Transverse colon (tissue), 3 donors: ENCODE measurements around the gene MRPS10.

Source experiments
- POLR2A ChIP-seq: fragments of 450-650 bp; IDR thresholded peaks from one replicate; pipeline ENCODE4 v1.6.1; 2016; ENCODE audit warnings: antibody characterized with exemption, mild to moderate bottlenecking, moderate library complexity
- TF ChIP-seq, protein P1 (sequence below), 5 experiments: fragments of 200-600 bp in 3 of 5; fragments of 450-650 bp in 2 of 5; sonication (generic) in 3 of 5; IDR thresholded peaks; 1 replicate in 2 of 5; 2 replicates in 3 of 5; pipeline ENCODE4 v1.5.1; 2016 to 2017; ENCODE audit warnings: antibody characterized with exemption in 5 of 5, inconsistent platforms in 3 of 5, mild to moderate bottlenecking in 2 of 5, moderate library complexity in 1 of 5

DNA sequence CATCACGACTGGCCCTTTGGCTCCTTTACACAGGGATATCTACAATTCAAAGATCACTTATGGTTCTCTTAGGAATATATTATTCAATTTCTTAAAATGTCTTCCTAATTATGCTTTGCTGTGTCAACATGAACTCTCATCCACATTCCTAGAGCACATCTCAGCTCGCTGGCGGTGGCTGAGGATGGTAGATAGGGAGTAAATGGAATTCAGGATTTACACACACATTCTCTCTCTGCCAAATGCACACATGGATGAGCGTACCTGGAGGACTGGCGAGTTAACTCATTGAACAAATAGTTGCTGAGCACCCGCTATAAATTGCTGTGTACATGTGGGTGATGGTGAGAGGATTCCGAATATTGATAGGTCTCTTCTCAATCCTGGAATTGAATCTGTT is 4.8 kb upstream of the MRPS10 start:
- TF ChIP-seq POLR2A, result no peak
- TF ChIP-seq, protein P1, sequence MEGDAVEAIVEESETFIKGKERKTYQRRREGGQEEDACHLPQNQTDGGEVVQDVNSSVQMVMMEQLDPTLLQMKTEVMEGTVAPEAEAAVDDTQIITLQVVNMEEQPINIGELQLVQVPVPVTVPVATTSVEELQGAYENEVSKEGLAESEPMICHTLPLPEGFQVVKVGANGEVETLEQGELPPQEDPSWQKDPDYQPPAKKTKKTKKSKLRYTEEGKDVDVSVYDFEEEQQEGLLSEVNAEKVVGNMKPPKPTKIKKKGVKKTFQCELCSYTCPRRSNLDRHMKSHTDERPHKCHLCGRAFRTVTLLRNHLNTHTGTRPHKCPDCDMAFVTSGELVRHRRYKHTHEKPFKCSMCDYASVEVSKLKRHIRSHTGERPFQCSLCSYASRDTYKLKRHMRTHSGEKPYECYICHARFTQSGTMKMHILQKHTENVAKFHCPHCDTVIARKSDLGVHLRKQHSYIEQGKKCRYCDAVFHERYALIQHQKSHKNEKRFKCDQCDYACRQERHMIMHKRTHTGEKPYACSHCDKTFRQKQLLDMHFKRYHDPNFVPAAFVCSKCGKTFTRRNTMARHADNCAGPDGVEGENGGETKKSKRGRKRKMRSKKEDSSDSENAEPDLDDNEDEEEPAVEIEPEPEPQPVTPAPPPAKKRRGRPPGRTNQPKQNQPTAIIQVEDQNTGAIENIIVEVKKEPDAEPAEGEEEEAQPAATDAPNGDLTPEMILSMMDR (IDR thresholded peaks at IDR 0.05), result no peak
